Activated CD4-positive, CD25-positive, alpha-beta regulatory T cell treated with anti-CD3 and anti-CD28 coated beads, Interleukin-2, amount 50 U/mL, for 72 hours (primary cell): ENCODE measurements around the gene TMEM156.
"Not testable (repeated sequence)": the region's sequence is repeated elsewhere in the genome, so short reads cannot be mapped to it uniquely, and the experiment has no call there.

Experiments
- DNase-seq: peaks from one replicate; pipeline ENCODE4 v3.0.0; 2021

The TMEM156 gene

DNA sequence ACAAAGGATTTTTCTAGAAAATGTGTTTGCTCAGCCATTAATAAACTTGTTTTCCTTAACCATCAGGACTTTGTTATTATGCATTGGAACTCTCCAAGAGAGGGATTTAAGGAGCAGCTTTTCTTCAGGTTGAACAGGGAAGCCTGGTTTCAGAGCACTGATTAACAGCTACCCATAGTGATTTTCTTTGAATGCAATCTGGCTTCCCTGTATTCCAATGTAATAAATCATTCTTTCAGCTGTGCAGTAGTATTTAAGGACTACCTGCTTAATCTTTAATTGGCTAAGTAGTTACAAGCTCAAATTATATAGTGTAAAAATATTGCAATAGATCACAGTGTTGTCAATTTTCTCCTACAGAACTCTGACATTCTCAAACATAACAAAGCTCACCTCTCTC, 77.5 kb downstream of the TMEM156 start:
- DNase-seq, result no peak

GRCh38 chr4:38952017-38952416, 80.2 kb downstream of the TMEM156 start:
- no peak for DNase-seq

DNA sequence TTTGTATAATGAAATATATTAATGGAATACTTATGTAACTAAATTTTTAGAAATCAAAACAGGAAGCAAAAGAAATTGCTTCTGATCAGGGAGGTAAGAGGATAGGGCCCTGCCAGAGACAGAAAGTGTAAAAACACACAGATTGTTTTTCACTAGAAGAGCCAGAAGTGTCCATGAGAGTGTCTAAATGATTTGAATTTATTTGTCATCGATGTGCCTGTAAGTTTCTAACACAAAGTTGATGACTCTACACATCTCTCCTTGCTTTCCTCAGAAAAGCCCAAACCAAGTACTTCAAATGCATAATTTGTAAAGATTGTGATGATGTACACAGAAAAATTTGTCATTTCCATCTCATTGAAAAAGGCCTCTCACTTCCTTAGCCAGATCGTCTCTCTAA, 80.6 kb downstream of the TMEM156 start:
- DNase-seq, result no peak

GRCh38 chr4:38950734-38951133, 81.5 kb downstream of the TMEM156 start:
- no peak for DNase-seq

GRCh38 chr4:38950159-38950558, 82.0 kb downstream of the TMEM156 start:
- no peak for DNase-seq

- no peak for DNase-seq
Measured at GRCh38 chr4:38949411-38950051, 82.7 kb downstream of the TMEM156 start.

GRCh38 chr4:38948551-38948950, 83.7 kb downstream of the TMEM156 start:
- no peak for DNase-seq

DNA sequence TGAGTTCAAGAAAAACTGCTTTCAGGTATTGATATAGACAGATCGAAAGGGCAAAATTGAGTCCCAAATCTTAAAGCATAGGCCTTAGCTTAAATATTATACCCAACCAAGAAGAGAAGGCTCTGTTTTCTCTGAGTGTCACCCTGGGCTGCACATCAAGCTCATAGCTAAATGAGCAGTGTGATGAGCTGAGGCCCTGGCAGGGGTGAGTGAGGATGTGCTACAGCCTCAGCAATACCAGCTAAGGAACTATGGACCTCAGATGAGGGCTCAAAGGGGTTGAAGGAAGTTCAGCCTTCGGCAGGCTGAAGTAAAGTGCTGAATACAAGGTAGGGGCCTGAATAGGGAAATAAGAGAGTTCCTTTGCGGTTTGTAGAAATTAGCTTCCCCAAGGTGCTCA, 85.3 kb downstream of the TMEM156 start:
- DNase-seq, result no peak

DNA sequence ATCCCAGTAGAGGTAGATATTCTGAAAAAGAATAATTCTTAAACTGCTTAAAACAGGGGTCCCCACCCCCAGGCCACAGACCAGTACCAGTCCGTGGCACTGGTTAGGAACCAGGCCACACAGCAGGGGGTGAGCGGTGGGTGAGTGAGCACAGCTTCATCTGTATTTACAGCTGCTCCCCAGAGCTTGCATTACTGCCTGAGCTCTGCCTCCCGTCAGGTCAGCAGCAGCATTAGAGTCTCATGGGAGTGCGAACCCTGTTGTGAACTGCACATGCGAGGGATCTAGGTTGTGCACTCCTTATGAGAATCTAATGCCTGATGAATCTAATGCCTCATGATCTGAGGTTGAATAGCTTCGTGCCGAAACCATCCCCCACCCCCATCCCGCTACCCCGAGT, 87.8 kb downstream of the TMEM156 start:
- no peak for DNase-seq

- no peak for DNase-seq
Measured at GRCh38 chr4:38943343-38943742, 88.9 kb downstream of the TMEM156 start.

DNA sequence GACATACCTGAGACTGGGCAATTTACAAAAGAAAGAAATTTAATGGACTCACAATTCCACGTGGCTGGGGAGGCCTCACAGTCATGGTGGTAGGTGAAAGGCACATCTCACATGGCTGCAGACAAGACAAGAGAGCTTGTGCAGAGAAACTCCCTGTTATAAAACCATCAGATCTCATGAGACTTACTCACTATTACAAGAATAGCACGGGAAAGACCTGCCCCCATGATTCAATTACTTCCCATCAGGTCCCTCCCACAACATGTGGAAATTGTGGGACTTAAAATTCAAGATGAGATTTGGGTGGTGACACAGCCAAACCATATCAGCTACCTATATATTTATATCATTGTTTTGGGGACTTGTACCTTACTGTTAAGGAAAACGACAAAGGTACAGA, 90.3 kb downstream of the TMEM156 start:
- not testable (repeated sequence) for DNase-seq

GRCh38 chr4:38940476-38940875, 91.7 kb downstream of the TMEM156 start:
- DNase-seq, result no peak

DNA sequence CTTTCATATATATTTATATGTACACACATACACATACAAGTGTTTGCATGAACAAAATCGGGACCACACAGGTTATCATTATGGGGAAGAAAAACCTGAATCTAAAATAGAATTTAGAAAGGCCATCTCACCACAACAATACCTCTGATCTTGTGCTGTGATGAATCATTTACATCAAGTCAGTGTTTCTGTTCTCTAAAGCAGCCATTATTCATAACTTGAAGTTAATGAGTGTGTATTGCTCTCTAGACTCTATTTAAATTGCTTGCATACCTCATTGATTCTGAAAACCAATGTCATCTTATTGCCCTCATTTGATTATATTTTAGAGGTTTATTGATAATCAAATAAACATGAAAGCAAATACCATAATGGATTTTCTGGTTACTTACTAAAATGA, 93.0 kb downstream of the TMEM156 start:
- no peak for DNase-seq

- no peak for DNase-seq
Measured at GRCh38 chr4:38935391-38936073, 96.7 kb downstream of the TMEM156 start.

DNA sequence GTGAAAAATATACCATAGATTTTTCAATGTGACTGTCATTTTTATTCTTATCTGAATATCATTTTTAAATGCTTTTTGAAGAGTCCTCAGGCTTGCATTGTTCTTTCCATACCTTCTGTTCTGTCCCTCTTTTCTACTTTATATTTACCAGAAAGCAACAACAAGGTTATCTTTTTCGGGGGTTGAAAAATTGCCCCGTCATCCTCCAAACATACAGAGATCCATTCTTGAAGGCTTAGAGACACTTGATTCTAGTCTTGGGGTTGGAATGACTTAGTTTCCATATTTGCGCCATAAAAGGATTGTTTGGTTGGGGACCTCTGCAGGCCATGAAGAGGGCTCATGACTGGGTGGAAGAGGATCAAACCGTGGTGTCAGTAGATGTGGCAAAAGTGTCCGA, 101.1 kb downstream of the TMEM156 start:
- DNase-seq, result no peak

- DNase-seq, result no peak
Measured at GRCh38 chr4:38930707-38931106, 101.5 kb downstream of the TMEM156 start.

DNA sequence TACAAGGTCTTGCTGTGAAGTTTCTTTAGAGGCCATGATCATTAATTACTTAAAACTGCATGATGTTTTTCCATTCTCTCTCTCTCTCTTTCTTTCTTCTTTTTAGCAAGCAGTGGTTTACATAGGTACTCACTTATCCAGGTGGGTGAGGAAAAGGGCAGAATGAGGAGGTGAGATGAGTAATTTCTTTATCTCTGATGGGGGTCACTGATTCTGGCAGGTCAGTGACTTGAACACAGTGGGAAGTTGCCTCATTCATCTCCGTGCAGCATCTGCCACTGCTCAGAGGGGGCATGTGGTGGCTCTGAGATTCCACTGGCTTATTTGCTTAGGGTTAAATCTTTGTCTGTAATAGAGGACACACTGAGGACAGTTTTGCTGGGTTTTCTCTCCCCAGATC, 102.0 kb downstream of the TMEM156 start:
- DNase-seq, result no peak

- DNase-seq, result no peak
Measured at GRCh38 chr4:38928974-38929373, 103.2 kb downstream of the TMEM156 start.

GRCh38 chr4:38928568-38928967, 103.6 kb downstream of the TMEM156 start:
- no peak for DNase-seq

GRCh38 chr4:38926896-38927295, 105.3 kb downstream of the TMEM156 start:
- DNase-seq, result no peak

DNA sequence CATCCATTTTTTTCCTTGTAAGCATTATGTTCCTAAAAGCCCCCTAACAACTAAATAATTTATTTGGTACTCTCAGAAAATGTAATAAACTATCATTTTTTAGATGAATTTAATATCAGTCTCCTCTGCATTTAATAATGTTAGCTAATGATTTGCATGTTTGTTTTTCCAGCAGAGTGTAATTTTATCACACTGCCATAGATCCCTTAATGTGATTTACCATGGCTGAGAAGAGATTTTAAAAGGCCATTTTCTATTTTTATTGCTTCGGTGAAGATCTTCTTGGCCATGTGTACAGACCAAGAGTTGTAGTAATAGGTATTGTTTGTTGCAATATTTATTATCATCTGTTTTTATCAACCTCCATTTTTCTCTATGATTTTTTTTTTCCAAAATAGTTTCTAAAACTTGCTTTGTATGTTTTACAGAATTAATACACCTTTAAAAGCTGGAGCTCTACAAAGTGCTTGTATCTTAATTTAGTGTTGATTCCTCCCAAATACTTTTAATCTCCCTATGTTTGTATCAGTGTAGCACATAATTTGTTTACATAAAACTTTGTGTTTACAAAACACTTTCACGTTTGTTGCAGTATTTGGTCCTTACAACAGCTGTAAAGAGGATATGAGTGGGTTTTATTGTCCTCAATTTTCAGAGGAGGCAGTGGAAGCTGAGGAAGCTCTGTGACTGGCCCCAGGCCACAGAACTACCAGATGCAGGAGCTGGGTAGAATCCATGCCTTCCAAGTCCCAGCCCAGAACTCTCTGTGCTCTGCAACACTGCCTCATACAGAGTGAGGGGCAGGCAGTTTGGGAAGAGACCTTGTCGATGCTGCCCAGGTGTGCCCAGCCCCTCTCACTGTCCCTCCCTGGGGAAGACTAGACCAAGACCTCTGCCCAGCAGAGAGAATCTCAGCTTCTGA, 106.5 kb downstream of the TMEM156 start:
- DNase-seq, result no peak

- DNase-seq, result no peak
Measured at GRCh38 chr4:38924353-38924752, 107.9 kb downstream of the TMEM156 start.

GRCh38 chr4:38923746-38924145, 108.5 kb downstream of the TMEM156 start:
- DNase-seq, result no peak

DNA sequence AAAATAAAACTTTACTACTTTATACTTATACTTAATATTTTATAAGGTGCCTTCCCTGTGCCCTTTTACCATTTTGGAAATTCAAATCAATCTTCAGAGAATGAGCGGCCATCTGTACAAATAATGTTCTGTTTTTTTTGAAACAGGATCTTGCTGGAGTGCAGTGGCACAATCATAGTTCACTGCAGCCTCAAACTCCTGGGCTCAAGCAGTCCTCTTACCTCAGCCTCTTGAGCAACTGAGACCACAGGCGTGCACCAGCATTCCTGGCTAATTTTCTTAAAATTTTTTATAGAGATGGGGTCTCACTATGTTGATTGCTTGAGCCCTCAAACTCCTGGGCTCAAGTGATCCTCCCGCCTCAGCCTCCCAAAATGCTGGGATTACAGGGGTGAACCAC, 111.1 kb downstream of the TMEM156 start:
- no peak for DNase-seq
